Measurements from ENCODE around the gene ERC1.

Gene ERC1

DNA sequence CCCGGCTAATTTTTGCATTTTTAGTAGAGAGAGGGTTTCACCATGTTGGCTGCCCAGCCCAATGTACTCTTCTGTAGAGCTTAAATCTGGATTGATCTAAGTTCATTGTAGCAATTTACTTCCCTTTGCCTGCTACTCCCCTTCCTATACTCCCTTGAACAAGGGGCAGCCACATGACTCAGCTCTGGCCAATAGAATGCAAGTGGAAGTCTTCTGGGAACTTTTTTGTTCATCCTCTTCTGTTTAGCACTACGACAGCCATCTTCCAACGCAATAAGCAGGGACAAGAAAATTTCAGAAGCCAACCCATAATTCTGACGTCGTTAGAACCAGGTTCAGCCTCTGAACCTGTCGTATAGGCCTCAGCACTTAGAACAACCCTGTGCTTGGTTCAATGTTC lies 35.1 kb upstream of the ERC1 start:
- H3K9me3 ChIP-seq (ENCODE audit: severe bottlenecking) = no peaks in the 10 kb centered on the region
- TF ChIP-seq, protein P1, sequence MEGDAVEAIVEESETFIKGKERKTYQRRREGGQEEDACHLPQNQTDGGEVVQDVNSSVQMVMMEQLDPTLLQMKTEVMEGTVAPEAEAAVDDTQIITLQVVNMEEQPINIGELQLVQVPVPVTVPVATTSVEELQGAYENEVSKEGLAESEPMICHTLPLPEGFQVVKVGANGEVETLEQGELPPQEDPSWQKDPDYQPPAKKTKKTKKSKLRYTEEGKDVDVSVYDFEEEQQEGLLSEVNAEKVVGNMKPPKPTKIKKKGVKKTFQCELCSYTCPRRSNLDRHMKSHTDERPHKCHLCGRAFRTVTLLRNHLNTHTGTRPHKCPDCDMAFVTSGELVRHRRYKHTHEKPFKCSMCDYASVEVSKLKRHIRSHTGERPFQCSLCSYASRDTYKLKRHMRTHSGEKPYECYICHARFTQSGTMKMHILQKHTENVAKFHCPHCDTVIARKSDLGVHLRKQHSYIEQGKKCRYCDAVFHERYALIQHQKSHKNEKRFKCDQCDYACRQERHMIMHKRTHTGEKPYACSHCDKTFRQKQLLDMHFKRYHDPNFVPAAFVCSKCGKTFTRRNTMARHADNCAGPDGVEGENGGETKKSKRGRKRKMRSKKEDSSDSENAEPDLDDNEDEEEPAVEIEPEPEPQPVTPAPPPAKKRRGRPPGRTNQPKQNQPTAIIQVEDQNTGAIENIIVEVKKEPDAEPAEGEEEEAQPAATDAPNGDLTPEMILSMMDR (IDR thresholded peaks at IDR 0.05; ENCODE audit: poor library complexity, severe bottlenecking) = no peak
- H3K27ac ChIP-seq (ENCODE audit: poor library complexity, severe bottlenecking) = no peak overlapping the region
- H3K36me3 ChIP-seq (ENCODE audit: low read depth) = no peaks in the 10 kb centered on the region
- peaks cover 13% of the 10 kb centered on the region for H3K4me1 ChIP-seq (ENCODE audit: insufficient read depth, poor library complexity, severe bottlenecking)
- DNase-seq (ENCODE audit: low spot score) (no peak), ATAC-seq (ENCODE audit: low read depth) (no peak)
- H3K27me3 ChIP-seq (ENCODE audit: insufficient read depth, poor library complexity, severe bottlenecking) = no peaks in the 10 kb centered on the region
- H3K4me3 ChIP-seq (ENCODE audit: severe bottlenecking) = no peak overlapping the region

DNA sequence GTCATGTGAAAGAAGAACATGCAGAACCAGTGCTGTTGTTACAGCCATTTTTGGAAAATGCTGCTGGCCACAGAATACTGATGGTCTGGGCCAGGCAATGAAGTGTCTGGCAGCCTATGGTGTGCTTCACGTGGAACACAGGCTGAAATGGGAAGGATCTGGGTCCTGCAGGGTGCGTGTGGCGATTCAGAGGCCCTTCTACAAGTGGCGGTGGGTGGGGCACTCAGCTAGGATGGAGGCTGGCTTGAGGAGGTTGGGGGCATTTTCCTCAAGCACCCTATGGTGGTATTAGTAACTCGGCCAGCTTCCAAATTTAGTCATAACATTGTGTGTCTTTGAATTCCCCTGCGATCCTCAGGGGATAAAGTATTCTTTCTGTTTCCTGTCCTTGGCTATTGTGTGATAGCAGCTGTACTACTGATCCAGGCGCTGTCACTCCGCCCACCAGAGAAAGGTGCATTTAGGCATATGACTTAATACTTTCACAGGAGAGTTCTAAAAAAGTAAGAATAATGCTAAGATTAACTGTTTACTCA lies 32.4 kb upstream of the ERC1 start:
- peaks cover 7% of the 10 kb centered on the region for H3K4me1 ChIP-seq (ENCODE audit: insufficient read depth, poor library complexity, severe bottlenecking)
- no peak overlapping the region for H3K27ac ChIP-seq (ENCODE audit: poor library complexity, severe bottlenecking)
- no peaks in the 10 kb centered on the region for H3K9me3 ChIP-seq (ENCODE audit: severe bottlenecking)
- ATAC-seq (ENCODE audit: low read depth) = no peak; the same call in 2 of the 3 replicates
- no peak for DNase-seq (ENCODE audit: low spot score)
- H3K27me3 ChIP-seq (ENCODE audit: insufficient read depth, poor library complexity, severe bottlenecking) = no peaks in the 10 kb centered on the region
- no peak overlapping the region for H3K4me3 ChIP-seq (ENCODE audit: severe bottlenecking)
- TF ChIP-seq, protein P1 (IDR thresholded peaks at IDR 0.05; ENCODE audit: poor library complexity, severe bottlenecking) = no peak
- no peaks in the 10 kb centered on the region for H3K36me3 ChIP-seq (ENCODE audit: low read depth)

GRCh38 chr12:966724-967123 lies 24.3 kb upstream of the ERC1 start:
- ATAC-seq (ENCODE audit: low read depth) (no peak), DNase-seq (ENCODE audit: low spot score) (no peak)
- TF ChIP-seq, protein P1 (IDR thresholded peaks at IDR 0.05; ENCODE audit: poor library complexity, severe bottlenecking) = no peak
- Histone ChIP-seq H3K36me3 (ENCODE audit: low read depth) (no peaks in the 10 kb centered on the region), H3K9me3 (ENCODE audit: severe bottlenecking) (no peaks in the 10 kb centered on the region), H3K27me3 (ENCODE audit: insufficient read depth, poor library complexity, severe bottlenecking) (no peaks in the 10 kb centered on the region), H3K4me3 (ENCODE audit: severe bottlenecking) (no peak overlapping the region), H3K4me1 (ENCODE audit: insufficient read depth, poor library complexity, severe bottlenecking) (peaks cover 3% of the 10 kb centered on the region), H3K27ac (ENCODE audit: poor library complexity, severe bottlenecking) (no peak overlapping the region)

DNA sequence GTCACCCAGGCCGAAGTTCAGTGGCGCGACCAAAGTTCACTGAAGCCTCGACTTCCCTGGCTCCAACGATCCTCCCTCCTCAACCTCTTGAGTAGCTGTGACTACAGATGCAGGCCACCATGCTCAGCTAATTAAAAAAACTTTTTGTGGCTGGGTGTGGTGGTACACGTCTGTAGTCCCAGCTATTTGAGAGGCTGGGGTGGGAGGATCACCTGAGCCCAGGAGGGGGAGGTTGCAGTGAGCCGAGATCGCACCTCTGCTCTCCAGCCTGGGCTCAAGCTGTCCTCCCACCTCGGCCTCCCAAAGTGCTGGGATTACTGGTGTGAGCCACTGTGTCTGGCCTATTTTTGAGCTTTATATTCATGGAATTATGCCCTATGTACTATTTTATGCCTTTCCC lies 23.4 kb upstream of the ERC1 start:
- no peak for ATAC-seq (ENCODE audit: low read depth)
- H3K4me3 ChIP-seq (ENCODE audit: severe bottlenecking) = no peak overlapping the region
- peaks cover 3% of the 10 kb centered on the region for H3K4me1 ChIP-seq (ENCODE audit: insufficient read depth, poor library complexity, severe bottlenecking)
- TF ChIP-seq, protein P1 (IDR thresholded peaks at IDR 0.05; ENCODE audit: poor library complexity, severe bottlenecking) = no peak
- no peaks in the 10 kb centered on the region for H3K27me3 ChIP-seq (ENCODE audit: insufficient read depth, poor library complexity, severe bottlenecking)
- H3K36me3 ChIP-seq (ENCODE audit: low read depth) = no peaks in the 10 kb centered on the region
- no peak for DNase-seq (ENCODE audit: low spot score)
- H3K27ac ChIP-seq (ENCODE audit: poor library complexity, severe bottlenecking) = no peak overlapping the region
- H3K9me3 ChIP-seq (ENCODE audit: severe bottlenecking) = no peaks in the 10 kb centered on the region

DNA sequence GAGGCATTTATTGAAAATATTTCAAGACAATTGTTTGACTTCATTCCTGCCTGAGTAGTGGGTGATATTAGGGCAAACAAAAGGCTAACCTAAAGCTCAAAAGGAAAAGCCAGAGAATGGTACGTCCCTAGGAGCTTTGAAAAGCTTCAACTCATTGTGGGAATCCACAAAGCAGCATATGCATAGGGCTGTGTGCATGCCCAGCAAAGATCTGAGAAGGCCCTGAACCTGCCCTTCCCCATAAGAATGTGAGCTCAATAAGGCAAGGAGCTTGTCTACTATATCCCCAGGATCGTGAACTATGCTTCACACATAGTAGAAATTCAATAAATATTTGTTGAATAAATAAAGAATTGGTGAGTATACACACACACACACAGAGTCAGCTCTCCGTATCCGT lies 22.5 kb upstream of the ERC1 start:
- TF ChIP-seq, protein P1 (IDR thresholded peaks at IDR 0.05; ENCODE audit: poor library complexity, severe bottlenecking) = no peak
- no peaks in the 10 kb centered on the region for H3K36me3 ChIP-seq (ENCODE audit: low read depth)
- H3K4me1 ChIP-seq (ENCODE audit: insufficient read depth, poor library complexity, severe bottlenecking) = peaks cover 3% of the 10 kb centered on the region
- no peak overlapping the region for H3K4me3 ChIP-seq (ENCODE audit: severe bottlenecking)
- no peak overlapping the region for H3K27ac ChIP-seq (ENCODE audit: poor library complexity, severe bottlenecking)
- ATAC-seq (ENCODE audit: low read depth) = no peak
- no peak for DNase-seq (ENCODE audit: low spot score)
- no peaks in the 10 kb centered on the region for H3K9me3 ChIP-seq (ENCODE audit: severe bottlenecking)
- no peaks in the 10 kb centered on the region for H3K27me3 ChIP-seq (ENCODE audit: insufficient read depth, poor library complexity, severe bottlenecking)

Measured in RWPE2 (cell line).